HL-60 (cell line): Measurements from ENCODE around the gene TMEM266.

Experiments
- DNase-seq, 2 experiments: peaks; one replicate each; pipeline ENCODE4 v3.0.0-alpha.2; 2010 to 2020; ENCODE audit warnings: low read depth in 1 of 2, low spot score in 1 of 2
- H3K27ac ChIP-seq: fragments of 250-450 bp; sonication (Bioruptor Pico); replicated peaks from 2 replicates; pipeline ENCODE4 v1.5.1; 2020; ENCODE audit warnings: mild to moderate bottlenecking, moderate library complexity
- H3K27me3 ChIP-seq: fragments of 250-450 bp; sonication (Bioruptor Pico); 2 replicates; pipeline ENCODE4 v1.5.1; 2021; ENCODE audit warnings: mild to moderate bottlenecking, moderate library complexity; ENCODE audit not compliant: insufficient read depth, poor library complexity, severe bottlenecking
- H3K4me3 ChIP-seq: replicated peaks from 2 replicates; pipeline ENCODE4 v1.5.1; 2011; ENCODE audit warnings: mild to moderate bottlenecking, control low read depth, low read length; ENCODE audit not compliant: insufficient read depth
- GABPA ChIP-seq: IDR thresholded peaks from 2 replicates; pipeline ENCODE4 v1.6.1; 2012; ENCODE audit warnings: low read depth
- POLR2AphosphoS5 ChIP-seq: IDR thresholded peaks from 2 replicates; pipeline ENCODE4 v1.6.1; 2012; ENCODE audit warnings: low read depth
- SPI1 ChIP-seq: IDR thresholded peaks from 2 replicates; pipeline ENCODE4 v1.6.1; 2012; ENCODE audit warnings: low read depth, mild to moderate bottlenecking, borderline replicate concordance
- TF ChIP-seq, protein P1 (sequence below): IDR thresholded peaks from one replicate; pipeline ENCODE4 v1.5.1; 2011; ENCODE audit warnings: low read length, control low read depth, inconsistent platforms; ENCODE audit not compliant: insufficient read depth
- TF ChIP-seq, protein P2 (sequence below): IDR thresholded peaks from 2 replicates; pipeline ENCODE4 v1.6.1; 2012; ENCODE audit warnings: low read depth; ENCODE audit not compliant: insufficient replicate concordance

The TMEM266 gene

DNA sequence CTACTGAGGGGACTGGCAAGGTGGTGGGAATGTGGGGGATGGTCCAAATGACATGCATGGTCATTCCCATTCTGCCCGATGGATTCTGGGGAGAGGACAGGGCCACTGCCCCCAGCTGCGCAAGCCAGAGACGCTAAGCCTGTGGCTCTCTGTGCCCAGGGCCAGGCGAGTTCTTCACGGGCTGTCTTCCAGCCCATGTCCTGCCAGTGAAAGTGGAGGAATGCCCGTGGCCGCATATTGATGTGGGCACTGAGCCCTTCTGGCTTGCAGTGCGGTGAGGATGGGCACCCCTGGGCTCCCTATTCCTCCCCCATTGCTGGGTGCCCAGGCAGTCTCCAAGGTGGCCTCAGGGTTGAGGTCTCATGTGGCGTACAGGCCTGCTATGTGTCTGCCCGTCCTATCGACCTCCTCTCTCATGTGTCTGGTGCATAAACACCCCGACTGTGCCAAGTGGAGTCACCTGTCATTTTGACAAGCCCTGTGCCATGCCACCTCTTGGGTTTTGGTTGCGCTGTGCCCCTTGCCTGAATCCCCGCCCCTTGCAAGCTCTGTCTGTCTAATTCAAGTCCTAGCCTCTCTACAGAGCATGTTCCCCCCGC lies 116.8 kb downstream of the TMEM266 start:
- no peaks in the 10 kb centered on the region for H3K27me3 ChIP-seq
- no peak overlapping the region for H3K27ac ChIP-seq
- no peak for TF ChIP-seq POLR2AphosphoS5
- no peak for TF ChIP-seq GABPA
- TF ChIP-seq, protein P1, sequence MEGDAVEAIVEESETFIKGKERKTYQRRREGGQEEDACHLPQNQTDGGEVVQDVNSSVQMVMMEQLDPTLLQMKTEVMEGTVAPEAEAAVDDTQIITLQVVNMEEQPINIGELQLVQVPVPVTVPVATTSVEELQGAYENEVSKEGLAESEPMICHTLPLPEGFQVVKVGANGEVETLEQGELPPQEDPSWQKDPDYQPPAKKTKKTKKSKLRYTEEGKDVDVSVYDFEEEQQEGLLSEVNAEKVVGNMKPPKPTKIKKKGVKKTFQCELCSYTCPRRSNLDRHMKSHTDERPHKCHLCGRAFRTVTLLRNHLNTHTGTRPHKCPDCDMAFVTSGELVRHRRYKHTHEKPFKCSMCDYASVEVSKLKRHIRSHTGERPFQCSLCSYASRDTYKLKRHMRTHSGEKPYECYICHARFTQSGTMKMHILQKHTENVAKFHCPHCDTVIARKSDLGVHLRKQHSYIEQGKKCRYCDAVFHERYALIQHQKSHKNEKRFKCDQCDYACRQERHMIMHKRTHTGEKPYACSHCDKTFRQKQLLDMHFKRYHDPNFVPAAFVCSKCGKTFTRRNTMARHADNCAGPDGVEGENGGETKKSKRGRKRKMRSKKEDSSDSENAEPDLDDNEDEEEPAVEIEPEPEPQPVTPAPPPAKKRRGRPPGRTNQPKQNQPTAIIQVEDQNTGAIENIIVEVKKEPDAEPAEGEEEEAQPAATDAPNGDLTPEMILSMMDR: no peak
- TF ChIP-seq SPI1: no peak
- TF ChIP-seq, protein P2, sequence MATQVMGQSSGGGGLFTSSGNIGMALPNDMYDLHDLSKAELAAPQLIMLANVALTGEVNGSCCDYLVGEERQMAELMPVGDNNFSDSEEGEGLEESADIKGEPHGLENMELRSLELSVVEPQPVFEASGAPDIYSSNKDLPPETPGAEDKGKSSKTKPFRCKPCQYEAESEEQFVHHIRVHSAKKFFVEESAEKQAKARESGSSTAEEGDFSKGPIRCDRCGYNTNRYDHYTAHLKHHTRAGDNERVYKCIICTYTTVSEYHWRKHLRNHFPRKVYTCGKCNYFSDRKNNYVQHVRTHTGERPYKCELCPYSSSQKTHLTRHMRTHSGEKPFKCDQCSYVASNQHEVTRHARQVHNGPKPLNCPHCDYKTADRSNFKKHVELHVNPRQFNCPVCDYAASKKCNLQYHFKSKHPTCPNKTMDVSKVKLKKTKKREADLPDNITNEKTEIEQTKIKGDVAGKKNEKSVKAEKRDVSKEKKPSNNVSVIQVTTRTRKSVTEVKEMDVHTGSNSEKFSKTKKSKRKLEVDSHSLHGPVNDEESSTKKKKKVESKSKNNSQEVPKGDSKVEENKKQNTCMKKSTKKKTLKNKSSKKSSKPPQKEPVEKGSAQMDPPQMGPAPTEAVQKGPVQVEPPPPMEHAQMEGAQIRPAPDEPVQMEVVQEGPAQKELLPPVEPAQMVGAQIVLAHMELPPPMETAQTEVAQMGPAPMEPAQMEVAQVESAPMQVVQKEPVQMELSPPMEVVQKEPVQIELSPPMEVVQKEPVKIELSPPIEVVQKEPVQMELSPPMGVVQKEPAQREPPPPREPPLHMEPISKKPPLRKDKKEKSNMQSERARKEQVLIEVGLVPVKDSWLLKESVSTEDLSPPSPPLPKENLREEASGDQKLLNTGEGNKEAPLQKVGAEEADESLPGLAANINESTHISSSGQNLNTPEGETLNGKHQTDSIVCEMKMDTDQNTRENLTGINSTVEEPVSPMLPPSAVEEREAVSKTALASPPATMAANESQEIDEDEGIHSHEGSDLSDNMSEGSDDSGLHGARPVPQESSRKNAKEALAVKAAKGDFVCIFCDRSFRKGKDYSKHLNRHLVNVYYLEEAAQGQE: no peak
- no peak overlapping the region for H3K4me3 ChIP-seq
- DNase-seq: no peak

DNA sequence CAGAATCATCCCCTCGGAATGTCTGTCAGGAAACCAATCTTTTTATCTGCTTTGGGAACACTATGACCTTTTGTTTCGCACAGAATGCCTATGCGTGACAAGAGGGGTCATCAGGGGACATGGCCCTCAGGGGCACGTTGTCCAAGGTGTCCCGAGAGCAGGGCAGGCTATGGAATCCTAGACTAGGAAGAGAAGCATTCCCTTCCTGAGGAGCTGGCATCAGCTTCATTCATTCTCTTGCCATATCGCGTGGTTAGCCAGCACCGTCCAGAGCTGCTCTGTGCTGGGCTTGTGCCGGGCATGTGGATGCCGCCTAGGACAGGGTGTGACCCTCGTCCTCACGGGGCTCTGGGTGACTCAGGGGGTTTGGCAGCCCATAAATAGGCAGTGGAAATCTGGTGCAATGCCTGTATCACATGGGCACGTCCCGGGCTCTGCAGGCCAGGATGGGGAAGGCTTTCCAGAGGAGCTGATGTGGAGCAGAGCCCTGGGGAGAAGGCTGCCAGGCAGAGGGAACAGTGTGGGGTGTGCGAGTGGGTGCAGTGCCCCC lies 117.8 kb downstream of the TMEM266 start:
- TF ChIP-seq, protein P1: no peak
- TF ChIP-seq, protein P2: no peak
- TF ChIP-seq POLR2AphosphoS5 (no peak), SPI1 (no peak), GABPA (no peak)
- no peak for DNase-seq
- Histone ChIP-seq H3K27ac (no peak overlapping the region), H3K27me3 (no peaks in the 10 kb centered on the region), H3K4me3 (no peak overlapping the region)

DNA sequence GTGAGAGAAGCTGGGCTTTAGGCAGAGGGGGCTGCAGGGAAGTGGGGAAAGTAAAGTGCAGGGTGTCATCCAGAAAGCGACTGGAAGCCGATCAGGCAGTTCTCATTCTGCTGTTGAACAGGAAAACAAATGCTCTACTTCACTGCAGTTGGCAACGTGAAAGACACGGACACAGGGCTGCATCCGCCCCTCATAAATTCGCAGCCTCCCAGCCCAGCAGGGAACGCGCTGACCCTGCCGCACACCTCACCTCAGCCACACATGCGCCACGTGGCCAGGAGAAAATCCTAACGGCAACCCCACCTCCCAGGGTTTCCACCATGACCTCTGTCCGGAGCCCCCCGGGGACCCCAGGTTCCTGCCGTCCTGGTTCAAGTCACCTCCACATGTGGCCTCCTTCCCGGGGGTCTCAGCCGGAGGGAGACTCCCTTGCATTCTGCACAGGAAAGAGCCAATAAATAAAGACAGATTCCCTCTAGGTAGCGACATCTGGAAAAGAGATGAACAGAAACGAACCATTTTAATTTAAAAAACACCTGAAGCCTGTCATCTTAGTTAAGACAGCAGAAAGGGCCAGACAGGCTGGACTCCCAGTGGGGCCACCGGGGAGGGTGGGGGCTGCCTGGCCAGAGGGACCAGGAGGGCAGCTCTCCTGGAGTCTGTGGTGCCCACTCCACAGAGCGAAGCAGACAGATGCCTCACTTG lies 118.7 kb downstream of the TMEM266 start:
- TF ChIP-seq, protein P1: no peak
- TF ChIP-seq SPI1 (no peak), GABPA (no peak), POLR2AphosphoS5 (no peak)
- TF ChIP-seq, protein P2: no peak

More for the DNA sequence above, 118.7 kb downstream of the TMEM266 start:
- no peak overlapping the region for H3K4me3 ChIP-seq
- H3K27me3 ChIP-seq: no peaks in the 10 kb centered on the region
- no peak overlapping the region for H3K27ac ChIP-seq
- DNase-seq: no peak
